Panc1 (cell line): Measurements from ENCODE around the gene SARS2. TPM values are rescaled to one million over a fixed set of nuclear protein-coding genes. Genes with fewer than 3 reads are reported as not detected.

ENCODE experiments used
- ATAC-seq: fragments of 200-7000 bp; cut with Tn5 transposase; 2 replicates; pipeline ENCODE4 v1.9.1; 2020; ENCODE audit warnings: mild to moderate bottlenecking, moderate library complexity
- BruUV-seq: library from RNA; stranded (reverse); fragments of 400-500 nt; replicated peaks from 2 replicates; lab custom pipeline; 2021; lab: Mats Ljungman, UMichigan
- CTCF ChIA-PET: fragments of 300-600 bp; sonication (Branson Sonifier 250); formaldehyde crosslinking; loops from one replicate; lab custom pipeline; 2022; ENCODE audit warnings: antibody characterized with exemption; lab: Charles Lee
- POLR2A ChIA-PET: fragments of 300-600 bp; sonication (Branson Sonifier 250); formaldehyde crosslinking; loops from one replicate; lab custom pipeline; 2022; ENCODE audit warnings: antibody characterized with exemption; lab: Charles Lee
- DNase-seq: peaks from one replicate; pipeline ENCODE4 v3.0.0-alpha.2; 2010; ENCODE audit warnings: low read depth, low spot score
- H3K27ac ChIP-seq: 2 replicates; pipeline ENCODE4 v1.5.1; 2011; ENCODE audit warnings: mild to moderate bottlenecking, low read length, inconsistent platforms
- H3K27me3 ChIP-seq: fragments of 200-500 bp; sonication (Bioruptor generic); 2 replicates; pipeline ENCODE4 v1.6.0; 2014; ENCODE audit warnings: low read length, inconsistent platforms; ENCODE audit not compliant: control insufficient read depth, insufficient read depth
- H3K36me3 ChIP-seq: fragments of 200-500 bp; sonication (Bioruptor generic); 2 replicates; pipeline ENCODE4 v1.5.1; 2014; ENCODE audit warnings: inconsistent platforms, mild to moderate bottlenecking, low read length, moderate library complexity; ENCODE audit not compliant: control insufficient read depth, insufficient read depth
- H3K4me1 ChIP-seq: 2 replicates; pipeline ENCODE4 v1.5.1; 2011; ENCODE audit warnings: inconsistent platforms, mild to moderate bottlenecking, low read length, moderate library complexity; ENCODE audit not compliant: control insufficient read depth, insufficient read depth
- H3K4me3 ChIP-seq, 2 experiments: 2 replicates each; pipeline ENCODE4 v1.5.1; 2011 to 2012; ENCODE audit warnings: low read depth in 2 of 2, low read length in 2 of 2, mild to moderate bottlenecking in 2 of 2, inconsistent platforms in 1 of 2, moderate library complexity in 1 of 2
- H3K9me3 ChIP-seq: fragments of 200-500 bp; sonication (Bioruptor generic); 2 replicates; pipeline ENCODE4 v1.5.1; 2014; ENCODE audit warnings: low read depth, mild to moderate bottlenecking, inconsistent platforms, low read length, moderate library complexity; ENCODE audit not compliant: control insufficient read depth, insufficient read depth
- CTCF ChIP-seq: fragments of 450-650 bp; IDR thresholded peaks from 2 replicates; pipeline ENCODE4 v1.5.1; 2017; ENCODE audit warnings: mild to moderate bottlenecking
- POLR2AphosphoS5 ChIP-seq: IDR thresholded peaks from 2 replicates; pipeline ENCODE4 v1.6.1; 2012; ENCODE audit warnings: mild to moderate bottlenecking, low read depth, low read length, moderate library complexity
- REST ChIP-seq, 2 experiments: IDR thresholded peaks; 2 replicates each; pipeline ENCODE4 v1.6.1; 2011 to 2012; ENCODE audit warnings: low read depth in 2 of 2, control low read depth in 1 of 2, low read length in 1 of 2, mild to moderate bottlenecking in 1 of 2, moderate library complexity in 1 of 2; ENCODE audit not compliant: insufficient read depth in 1 of 2
- SIN3A ChIP-seq: IDR thresholded peaks from 2 replicates; pipeline ENCODE4 v1.6.1; 2012; ENCODE audit warnings: low read depth, mild to moderate bottlenecking, low read length, moderate library complexity, borderline replicate concordance; ENCODE audit not compliant: insufficient read depth
- TCF7L2 ChIP-seq: IDR thresholded peaks from 2 replicates; pipeline ENCODE4 v1.6.1; 2011; ENCODE audit warnings: mild to moderate bottlenecking, low read depth, low read length, inconsistent platforms
- in situ Hi-C: cut with HindIII; loops from 2 replicates; pipeline ENCODE4 v1.10.0; 2016; ENCODE audit warnings: low sequenced_read_pairs, low pct_unique_long_range_greater_than_20kb
- intact Hi-C: fragments of 100-400 bp; cut with micrococcal nuclease; formaldehyde crosslinking; loops from one replicate; pipeline ENCODE4 v1.10.0; 2022; ENCODE audit not compliant: unreplicated experiment
- total RNA-seq: library from RNA; stranded (reverse); gene quantifications from one replicate; pipeline ENCODE4 v1.2.1, GENCODE V29; 2021; ENCODE audit not compliant: unreplicated experiment

Gene SARS2
- total RNA-seq, 1 experiment from 2014 or later, result 186 TPM

DNA sequence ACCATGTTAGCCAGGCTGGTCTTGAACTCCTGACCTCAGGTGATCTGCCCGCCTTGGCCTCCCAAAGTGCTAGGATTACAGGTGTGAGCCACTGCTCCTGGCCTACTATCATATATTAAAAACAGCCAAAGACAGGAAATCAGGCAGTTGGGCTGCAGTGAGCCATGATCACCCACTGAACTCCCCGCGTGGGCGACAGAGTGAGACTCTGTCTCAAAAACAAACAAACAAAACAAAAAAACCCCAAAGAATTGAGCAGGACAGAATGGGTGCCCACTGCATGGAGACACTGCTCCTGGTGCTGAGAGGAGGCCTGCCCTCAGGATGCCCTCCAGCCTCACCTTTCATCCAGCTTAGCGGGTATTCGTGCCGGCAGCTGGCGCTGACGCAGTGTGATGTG is 47.3 kb downstream of the SARS2 start:
- ATAC-seq, result no peak
- H3K9me3 ChIP-seq, result no peaks in the 10 kb centered on the region
- intact Hi-C loops, result no loop called here
- TF ChIP-seq POLR2AphosphoS5, result no peak
- no peak; a peak in 1 of 4 replicates for TF ChIP-seq REST (IDR thresholded peaks at IDR 0.05; ENCODE audit: insufficient read depth in 1 of 2, low read depth in 2 of 2, low read length in 1 of 2)
- TF ChIP-seq TCF7L2, result no peak
- no peak for TF ChIP-seq SIN3A
- no peak overlapping the region for H3K27ac ChIP-seq
- H3K27me3 ChIP-seq, result no peaks in the 10 kb centered on the region
- BruUV-seq, result no TSS peak
- DNase-seq, result no peak
- no peaks in the 10 kb centered on the region for H3K36me3 ChIP-seq
- peaks cover 1% of the 10 kb centered on the region; the same call in 1 of the 2 replicates for H3K4me1 ChIP-seq
- CTCF ChIA-PET, result interaction anchor here (0.7 kb wide), 1 partner anchor 172 kb away, joined by 4 read pairs; no protein-coding TSS in a partner anchor
- POLR2A ChIA-PET, result interaction anchor here (0.7 to 1.1 kb wide), 3 partner anchors 17 to 304 kb away, joined by 3 to 14 read pairs (median 10); no protein-coding TSS in a partner anchor
- in situ Hi-C loops, result no loop called here
- no peak overlapping the region for H3K4me3 ChIP-seq

DNA sequence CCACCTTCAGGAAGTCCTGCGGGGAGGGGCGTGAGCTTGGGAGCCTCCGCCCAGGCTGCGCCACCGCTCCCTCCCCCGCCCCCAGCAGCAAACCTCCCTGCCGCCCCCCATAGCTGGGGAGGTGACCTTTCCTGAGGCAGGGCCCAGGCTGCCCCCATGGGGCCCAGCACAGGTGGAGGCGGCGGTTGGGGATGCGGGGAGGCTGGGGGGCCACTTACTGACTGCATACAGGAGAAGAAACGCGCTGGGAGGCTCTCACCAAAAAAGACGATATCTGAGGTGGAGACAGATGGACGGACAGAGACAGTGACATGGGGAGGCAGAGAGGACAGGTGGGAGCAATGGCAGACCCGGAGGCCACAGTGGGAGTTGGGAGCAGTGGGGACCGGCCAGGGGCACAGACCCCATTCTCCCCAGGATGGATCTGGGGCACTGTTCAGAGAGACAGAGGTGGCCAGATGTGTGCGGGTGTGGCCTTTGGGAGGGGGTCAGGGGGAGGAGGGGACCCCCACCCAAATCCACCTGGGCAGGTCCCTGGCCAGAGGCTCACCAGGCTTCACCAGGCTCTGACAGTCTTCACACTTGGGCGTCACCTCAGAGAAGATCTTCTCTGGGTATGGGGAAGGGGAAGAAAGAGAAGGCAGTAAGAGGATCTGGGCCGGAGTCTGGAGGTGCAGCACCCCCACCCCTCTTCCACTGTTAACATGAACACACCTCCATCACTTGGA is 49.5 kb downstream of the SARS2 start:
- intact Hi-C loops (no loop called here), in situ Hi-C loops (no loop called here)
- Histone ChIP-seq H3K9me3 (no peaks in the 10 kb centered on the region), H3K27ac (no peak overlapping the region), H3K36me3 (no peaks in the 10 kb centered on the region), H3K4me3 (no peak overlapping the region), H3K27me3 (no peaks in the 10 kb centered on the region), H3K4me1 (peaks cover 7% of the 10 kb centered on the region; the same call in 1 of the 2 replicates)
- no TSS peak for BruUV-seq
- DNase-seq (no peak), ATAC-seq (no peak)
- TF ChIP-seq REST (IDR thresholded peaks at IDR 0.05; ENCODE audit: insufficient read depth in 1 of 2, low read depth in 2 of 2, low read length in 1 of 2), result no peak
- TF ChIP-seq TCF7L2, result no peak
- TF ChIP-seq CTCF, result no peak
- no peak for TF ChIP-seq POLR2AphosphoS5
- TF ChIP-seq SIN3A, result 0 out of 2 replicates have a peak, but pooled peaks have one; percentile 26
- ChIA-PET CTCF (interaction anchor here (0.6 to 1.1 kb wide), 2 partner anchors 10 to 13 kb away, joined by 3 to 5 read pairs; no protein-coding TSS in a partner anchor), POLR2A (interaction anchor here (0.6 kb wide), 1 partner anchor 24 kb away, joined by 9 read pairs; no protein-coding TSS in a partner anchor)
